ENCODE data around the gene ITCH.
"Not testable (repeated sequence)": the region's sequence is repeated elsewhere in the genome, so short reads cannot be mapped to it uniquely, and the experiment has no call there.

The ITCH gene

DNA sequence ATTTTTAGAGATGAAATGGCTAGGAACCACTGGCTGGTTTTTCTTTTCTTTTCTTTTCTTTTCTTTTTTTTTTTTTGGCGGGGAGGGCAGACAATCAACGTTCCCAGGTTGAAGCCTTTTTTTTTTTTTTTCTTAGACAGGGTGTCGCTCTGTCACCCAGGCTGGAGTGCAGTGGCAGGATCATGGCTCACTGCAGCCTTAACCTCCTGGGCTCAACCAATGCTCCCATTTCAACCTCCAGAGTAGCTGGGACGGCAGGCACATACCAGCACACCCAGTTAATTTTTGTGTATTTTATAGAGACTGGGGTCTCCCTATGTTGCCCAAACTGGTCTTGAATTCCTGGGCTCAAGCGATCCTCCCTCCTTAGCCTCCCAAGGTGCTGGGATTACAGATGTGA lies 18.8 kb upstream of the ITCH start:
- no peak for DNase-seq

GRCh38 chr20:34345402-34345736 lies 17.7 kb upstream of the ITCH start:
- no peak for DNase-seq

DNA sequence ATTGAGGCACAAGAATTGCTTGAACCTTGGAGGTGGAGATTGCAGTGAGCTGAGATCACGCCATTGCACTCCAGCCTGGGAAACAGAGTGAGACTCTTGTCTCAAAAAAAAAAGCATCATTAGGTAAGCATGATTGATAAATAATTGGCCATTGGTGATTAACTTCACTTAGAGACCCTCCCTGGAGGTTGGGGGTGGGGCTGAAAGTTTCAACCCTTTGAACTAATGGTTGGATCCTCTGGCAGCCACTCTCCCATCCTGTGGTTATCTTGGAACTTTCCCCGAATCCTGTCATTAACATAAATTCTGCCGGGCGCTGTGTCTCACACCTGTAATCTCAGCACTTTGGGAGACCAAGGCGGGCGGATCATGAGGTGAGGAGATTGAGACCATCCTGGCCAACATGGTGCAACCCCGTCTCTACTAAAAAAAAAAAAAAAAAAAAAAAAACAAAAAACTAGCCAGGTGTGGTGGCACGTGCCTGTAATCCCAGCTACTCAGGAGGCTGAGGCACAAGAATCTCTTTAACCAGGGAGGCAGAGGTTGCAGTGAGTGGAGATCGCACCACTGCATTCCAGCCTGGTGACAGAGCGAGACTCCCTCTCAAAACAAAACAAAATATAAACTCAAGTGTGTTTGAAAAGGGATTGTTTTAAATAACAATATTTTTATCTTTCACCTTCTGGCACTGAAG lies 17.1 kb upstream of the ITCH start:
- not testable (repeated sequence) for DNase-seq

DNA sequence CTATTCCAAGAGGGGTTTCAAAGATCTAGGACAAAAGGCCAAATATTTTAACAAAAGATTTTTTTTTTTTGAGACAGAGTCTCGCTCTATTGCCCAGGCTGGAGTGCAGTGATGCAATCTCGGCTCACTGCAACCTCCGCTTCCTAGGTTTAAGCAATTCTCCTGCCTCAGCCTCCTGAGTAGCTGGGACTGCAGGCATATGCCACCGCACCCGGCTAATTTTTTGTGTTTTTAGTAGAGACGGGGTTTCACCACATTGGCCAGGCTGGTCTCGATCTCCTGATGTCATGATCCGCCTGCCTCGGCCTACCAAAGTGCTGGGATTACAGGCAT lies 16.6 kb upstream of the ITCH start:
- not testable (repeated sequence) for DNase-seq

- no peak for DNase-seq
These were observed 15.5 kb upstream of the ITCH start for GRCh38 chr20:34347571-34347970.

DNA sequence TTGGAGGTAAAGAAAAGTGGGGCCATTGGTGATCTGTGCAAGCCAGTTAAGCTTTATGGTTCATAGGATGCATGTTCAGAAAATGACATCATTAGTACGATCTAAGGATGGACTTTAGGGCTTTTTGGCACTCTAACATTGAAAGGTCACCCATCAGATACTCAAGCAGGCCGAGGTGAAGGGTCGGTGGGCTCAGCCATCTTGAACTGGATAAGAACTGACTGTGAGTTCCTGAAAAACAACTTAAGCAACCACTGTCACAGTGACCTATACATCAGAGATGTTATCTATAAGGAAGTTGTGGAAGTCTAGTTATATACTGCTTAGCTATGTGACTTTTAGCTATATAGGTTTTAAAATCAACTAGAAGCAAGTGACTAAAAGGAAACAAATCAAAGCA lies 13.0 kb upstream of the ITCH start:
- no peak for DNase-seq

DNA sequence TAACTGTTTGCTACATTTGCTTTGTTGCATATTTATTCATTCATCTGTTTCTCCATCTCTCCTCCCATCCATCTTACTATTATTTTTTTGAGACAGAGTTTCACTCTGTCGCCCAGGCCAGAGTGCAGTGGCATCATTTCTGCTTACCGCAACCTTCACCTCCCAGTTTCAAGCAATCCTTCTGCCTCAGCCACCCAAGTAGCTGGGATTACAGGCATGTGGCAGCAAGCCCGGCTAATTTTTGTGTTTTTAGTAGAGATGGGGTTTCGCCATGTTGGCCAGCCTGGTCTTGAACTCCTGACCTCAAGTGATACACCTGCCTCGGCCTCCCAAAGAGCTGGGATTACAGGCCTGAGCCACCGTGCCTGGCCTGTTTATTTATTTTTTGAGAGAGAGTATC lies 9.6 kb upstream of the ITCH start:
- not testable (repeated sequence) for DNase-seq

DNA sequence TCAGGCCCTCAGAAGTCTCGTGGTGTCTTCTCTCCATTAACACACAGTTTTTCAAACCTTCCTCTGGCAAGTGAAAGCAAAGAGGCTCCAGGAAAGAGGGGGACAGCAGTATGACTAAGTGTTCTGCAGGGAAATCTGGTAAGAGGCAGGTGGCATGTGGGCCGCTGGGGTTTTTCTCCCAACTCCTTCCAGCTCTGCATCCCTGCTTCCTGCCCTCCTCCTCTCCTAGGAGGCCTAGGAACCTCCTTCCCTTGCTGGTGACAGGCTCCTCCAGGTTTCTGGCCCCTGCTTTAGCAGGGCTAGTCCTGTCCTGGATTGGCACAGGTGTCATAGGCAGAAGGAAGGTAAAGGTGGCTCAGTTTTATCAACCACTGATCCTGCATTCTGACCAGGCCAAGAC lies 7.6 kb upstream of the ITCH start:
- DNase-seq: no peak

- DNase-seq: not testable (repeated sequence)
These were observed 3.3 kb upstream of the ITCH start for GRCh38 chr20:34359729-34360128.

GRCh38 chr20:34362502-34363061 lies 491 bp upstream of the ITCH start:
- no peak for DNase-seq

- peak; percentile 8 for DNase-seq
These were observed 571 bp downstream of the ITCH start for GRCh38 chr20:34363465-34364222.

- no peak for DNase-seq
These were observed 1.1 kb downstream of the ITCH start for GRCh38 chr20:34364223-34364506.

DNA sequence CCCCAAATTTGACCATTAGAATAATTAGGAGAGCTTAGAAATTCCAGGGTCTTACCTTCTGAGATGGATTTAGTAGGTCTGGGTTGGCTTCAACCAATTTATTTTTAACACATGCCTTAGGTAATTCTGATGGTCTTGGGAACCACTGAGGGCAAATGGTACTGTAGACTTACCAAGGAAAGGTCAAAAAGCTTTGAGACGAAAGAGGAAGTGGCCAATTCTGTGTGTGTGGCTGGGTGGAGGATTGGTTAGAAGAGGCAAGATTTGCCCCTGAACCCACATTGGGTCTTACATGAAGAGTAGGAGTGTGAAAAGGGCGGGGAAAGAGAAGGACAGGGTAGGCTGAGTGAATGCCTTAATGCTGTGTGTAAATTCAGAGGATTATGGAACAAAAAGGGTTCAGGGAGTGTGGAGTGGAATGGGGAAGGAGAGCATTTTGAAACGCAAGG lies 2.7 kb downstream of the ITCH start:
- DNase-seq: peak; percentile 46

DNA sequence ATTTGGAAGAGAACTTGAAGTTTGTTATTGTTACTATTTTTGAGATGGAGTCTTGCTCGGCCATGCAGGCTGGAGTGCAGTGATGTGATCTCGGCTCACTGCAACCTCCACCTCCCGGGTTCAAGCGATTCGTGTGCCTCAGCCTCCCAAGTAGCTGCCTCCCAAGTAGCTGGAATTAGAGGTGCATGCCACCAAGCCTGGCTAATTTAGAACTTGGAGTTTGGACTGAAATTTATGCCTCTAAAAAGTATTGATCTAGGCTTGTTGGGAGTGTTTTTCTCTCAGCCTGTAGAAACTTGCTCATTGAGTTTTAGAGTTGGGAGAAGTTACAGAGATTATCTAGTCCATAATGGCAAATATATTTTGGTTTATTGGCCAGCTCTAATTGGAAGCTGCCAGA lies 4.1 kb downstream of the ITCH start:
- DNase-seq: no peak

DNA sequence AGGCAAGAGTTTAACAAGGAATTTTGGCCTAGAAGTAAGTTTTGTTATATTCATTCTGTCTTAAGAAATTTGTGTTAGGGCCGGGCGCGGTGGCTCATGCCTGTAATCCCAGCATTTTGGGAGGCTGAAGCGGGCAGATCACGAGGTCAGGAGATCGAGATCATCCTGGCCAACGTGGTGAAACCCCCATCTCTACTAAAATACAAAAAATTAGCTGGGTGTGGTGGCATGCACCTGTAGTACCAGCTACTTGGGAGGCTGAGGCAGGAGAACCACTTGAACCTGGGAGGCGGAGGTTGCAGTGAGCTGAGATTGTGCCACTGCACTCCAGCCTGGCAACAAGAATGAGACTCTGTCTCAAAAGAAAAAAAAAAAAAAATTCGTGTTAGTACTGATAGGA lies 4.8 kb downstream of the ITCH start:
- not testable (repeated sequence) for DNase-seq

- DNase-seq: no peak
These were observed 5.5 kb downstream of the ITCH start for GRCh38 chr20:34368547-34368946.

GRCh38 chr20:34369265-34369664 lies 6.2 kb downstream of the ITCH start:
- peak; percentile 60 for DNase-seq

DNA sequence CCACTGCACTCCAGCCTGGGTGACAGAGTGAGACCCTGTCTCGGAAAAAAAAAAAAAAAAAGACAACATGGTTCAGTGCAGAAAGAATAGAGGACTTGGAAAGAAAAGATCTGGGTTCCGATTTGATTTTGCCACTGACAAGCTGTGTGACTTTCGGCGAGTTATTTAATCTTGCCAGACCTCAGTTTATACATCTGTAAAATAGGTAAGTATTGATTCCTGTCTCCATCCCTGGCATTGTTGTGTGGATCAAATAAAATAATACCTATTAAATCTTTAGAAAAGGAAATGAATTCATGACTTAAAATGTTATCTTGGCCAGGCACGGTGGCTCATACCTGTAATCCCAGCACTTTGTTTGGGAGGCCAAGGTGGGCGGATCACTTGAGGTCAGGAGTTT lies 7.0 kb downstream of the ITCH start:
- no peak for DNase-seq

- no peak for DNase-seq
These were observed 10.4 kb downstream of the ITCH start for GRCh38 chr20:34373445-34373844.

GRCh38 chr20:34374209-34374760 lies 11.2 kb downstream of the ITCH start:
- DNase-seq: no peak

- DNase-seq: no peak
These were observed 12.9 kb downstream of the ITCH start for GRCh38 chr20:34375977-34376430.

- DNase-seq: peak; percentile 65
These were observed 14.2 kb downstream of the ITCH start for GRCh38 chr20:34377072-34377847.

DNA sequence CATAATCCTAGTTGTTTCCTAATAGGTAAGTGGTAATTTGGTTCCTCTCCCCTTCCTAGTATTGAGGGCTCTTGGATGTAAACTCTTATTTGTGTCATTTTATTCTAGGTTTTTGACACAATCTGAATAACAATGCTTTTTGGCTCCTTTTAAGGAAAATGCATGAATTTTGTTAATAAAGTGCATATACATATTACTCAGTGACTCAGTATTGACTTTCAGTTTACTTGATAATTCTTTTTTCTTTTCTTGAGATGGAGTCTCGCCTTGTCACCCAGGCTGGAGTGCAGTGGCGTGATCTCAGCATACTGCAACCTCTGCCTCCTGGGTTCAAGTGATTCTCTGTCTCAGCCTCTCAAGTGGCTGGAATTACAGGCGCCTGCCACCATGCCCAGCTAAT lies 19.1 kb downstream of the ITCH start:
- no peak for DNase-seq
